ENCODE data around the gene MAP2K5.

GRCh38 chr15:67575039-67575502 is 32.6 kb downstream of the MAP2K5 start:
- TF ChIP-seq ZNF16 (tag by site-specific recombination; IDR thresholded peaks at IDR 0.05; ENCODE audit: low read depth) (no peak), ZBTB17 (tag by site-specific recombination; IDR thresholded peaks at IDR 0.05) (0 out of 2 replicates have a peak, but pooled peaks have one; percentile 13), ZSCAN18 (tag by site-specific recombination; IDR thresholded peaks at IDR 0.05) (no peak), EGR2 (tag by site-specific recombination; IDR thresholded peaks at IDR 0.05; ENCODE audit: low read depth) (no peak), ZNF704 (tag by site-specific recombination; IDR thresholded peaks at IDR 0.05) (no peak), CTCF (tag by site-specific recombination; IDR thresholded peaks at IDR 0.05) (no peak), REST (tag by site-specific recombination; IDR thresholded peaks at IDR 0.05) (no peak), ZBTB21 (tag by site-specific recombination; IDR thresholded peaks at IDR 0.05) (no peak), ZBTB20 (tag by site-specific recombination; IDR thresholded peaks at IDR 0.05) (no peak), ZFP37 (tag by site-specific recombination; IDR thresholded peaks at IDR 0.05) (no peak), PRDM10 (tag by site-specific recombination; IDR thresholded peaks at IDR 0.05) (0 out of 2 replicates have a peak, but pooled peaks have one; percentile 22), ATF2 (tag by site-specific recombination; IDR thresholded peaks at IDR 0.05; ENCODE audit: low read depth) (no peak), ZNF19 (tag by site-specific recombination; IDR thresholded peaks at IDR 0.05; ENCODE audit: low read depth) (no peak)
